HEK293T (cell line): ENCODE results near the gene DLST.

Experiments
- BHLHE40 ChIP-seq: fragments of 450-650 bp; IDR thresholded peaks from 2 replicates; pipeline ENCODE4 v1.6.1; 2016; ENCODE audit warnings: mild to moderate bottlenecking, moderate library complexity, borderline replicate concordance
- ELF4 ChIP-seq: fragments of 450-650 bp; IDR thresholded peaks from 2 replicates; pipeline ENCODE4 v1.6.1; 2017; ENCODE audit warnings: antibody characterized with exemption
- FOXA1 ChIP-seq: fragments of 450-650 bp; IDR thresholded peaks from 2 replicates; pipeline ENCODE4 v1.6.1; 2016; ENCODE audit warnings: mild to moderate bottlenecking
- TARDBP ChIP-seq: fragments of 450-650 bp; IDR thresholded peaks from 2 replicates; pipeline ENCODE4 v1.6.1; 2016

- TF ChIP-seq FOXA1 (no peak), ELF4 (no peak), TARDBP (no peak), BHLHE40 (no peak)
Observed at GRCh38 chr14:74945852-74946658, 64.3 kb downstream of the DLST start.
